GM21515 (cell line): ENCODE results near the gene CDK4.
A peak's percentile ranks its signal among the peaks of the same experiment; 100 is the strongest.

Experiments
- ATAC-seq: cut with Tn5 transposase; IDR thresholded peaks from one replicate; pipeline ENCODE4 v1.9.1; 2021; ENCODE audit not compliant: unreplicated experiment

CDK4 gene

DNA sequence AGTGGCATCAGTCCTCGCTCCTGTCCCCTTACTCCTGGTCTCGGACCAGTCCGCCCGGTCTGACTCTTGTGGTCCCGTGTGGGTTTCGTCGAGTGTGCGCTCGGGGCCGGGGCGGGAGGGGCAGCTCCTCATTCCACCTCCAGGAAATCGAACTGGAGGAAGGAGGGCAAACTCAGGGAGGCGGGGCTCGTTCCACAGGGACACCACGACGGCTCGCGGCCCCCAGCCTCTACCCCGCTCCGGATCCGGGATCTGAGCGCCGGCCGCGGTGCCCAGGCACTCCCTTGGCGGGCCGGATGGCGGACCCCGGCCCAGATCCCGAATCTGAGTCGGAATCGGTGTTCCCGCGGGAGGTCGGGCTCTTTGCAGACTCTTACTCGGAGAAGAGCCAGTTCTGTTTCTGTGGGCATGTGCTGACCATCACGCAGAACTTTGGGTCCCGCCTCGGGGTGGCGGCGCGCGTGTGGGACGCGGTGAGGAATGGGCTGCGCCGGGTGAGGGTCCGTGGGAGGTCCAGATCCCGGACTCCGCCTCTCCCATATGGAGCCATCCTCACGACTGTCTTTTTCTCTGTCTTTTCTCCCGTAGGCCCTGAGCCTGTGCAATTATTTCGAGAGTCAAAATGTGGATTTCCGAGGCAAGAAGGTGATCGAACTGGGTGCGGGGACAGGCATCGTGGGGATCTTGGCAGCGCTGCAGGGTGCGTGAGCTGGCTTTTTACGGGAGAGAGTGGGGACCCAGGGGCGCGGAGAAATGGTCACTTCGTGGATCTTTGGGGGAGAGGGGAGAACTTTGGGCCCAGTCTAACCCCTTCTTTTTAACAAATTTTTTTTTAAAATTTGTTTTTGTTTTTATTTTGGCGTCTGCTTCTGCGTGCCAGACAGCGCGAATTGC, 20.6 kb upstream of the CDK4 start, which contains the start of gene EEF1AKMT3:
EEF1AKMT3 (plus strand) TSS at position 186 of the 894 bp plus-strand sequence; CDS start at position 297, 111 bp downstream.
- peak; percentile 20 for ATAC-seq

DNA sequence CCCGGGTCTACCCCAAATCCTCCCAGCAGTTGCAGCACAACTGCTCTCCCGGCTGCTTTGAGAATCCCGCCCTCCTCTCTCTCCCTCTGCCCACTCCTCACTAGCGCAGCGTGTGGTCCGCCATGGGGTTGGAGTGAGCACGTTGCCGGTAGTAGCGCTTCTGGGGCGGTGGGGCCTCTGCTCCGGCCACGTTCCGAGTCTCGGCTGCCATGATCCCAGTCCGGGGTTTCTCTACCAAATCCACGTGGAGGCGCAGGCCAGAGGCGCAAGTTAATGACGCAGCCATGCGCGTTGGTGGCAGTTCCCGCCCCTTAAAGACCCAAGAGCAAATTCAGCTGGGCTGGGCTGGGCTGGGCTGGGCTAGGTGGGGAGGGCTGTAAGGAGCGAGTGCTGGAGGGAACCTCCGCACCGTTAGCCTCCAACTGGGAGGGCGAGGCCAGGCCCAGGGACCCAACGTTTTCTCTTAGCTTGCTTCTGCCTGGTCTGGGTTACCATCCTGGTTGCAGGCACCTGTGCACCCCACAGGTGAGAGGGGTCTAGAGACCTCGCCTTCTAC, 19.8 kb upstream of the CDK4 start, which contains the start of gene METTL1:
METTL1 (minus strand) TSS at position 233 of the 556 bp plus-strand sequence; CDS start at position 211, 22 bp downstream.
- peak; percentile 82 for ATAC-seq

DNA sequence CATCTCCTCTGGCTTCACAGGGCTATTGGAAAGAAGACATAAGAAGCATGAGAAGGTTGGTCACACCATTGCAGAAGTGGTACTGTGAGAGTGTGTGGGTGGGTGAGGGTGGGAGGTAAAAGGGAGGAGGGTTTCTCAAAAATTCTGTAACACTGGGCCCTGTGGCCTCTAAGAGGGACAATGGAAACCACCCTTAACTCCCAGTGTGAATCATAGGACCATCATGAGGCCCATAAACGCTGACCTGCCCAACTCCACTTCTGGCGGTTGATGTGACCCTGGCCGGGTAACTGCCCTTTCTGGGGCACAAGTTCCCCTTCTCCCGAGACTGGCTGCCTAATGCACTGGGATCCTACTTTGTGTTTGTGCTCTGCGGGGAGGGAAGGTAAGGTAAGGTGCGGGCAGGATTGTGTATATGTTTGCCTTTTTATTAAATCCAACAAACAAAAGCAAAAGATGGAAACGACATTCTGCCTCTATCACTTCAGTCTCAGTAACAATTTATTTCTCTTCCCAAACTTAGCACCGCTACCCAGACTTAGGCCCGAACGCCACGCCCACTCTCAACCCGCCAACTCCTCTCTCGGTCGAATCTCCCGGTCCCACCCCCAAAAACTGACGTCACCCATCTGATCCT, 19.2 kb upstream of the CDK4 start:
- peak; percentile 68 for ATAC-seq

DNA sequence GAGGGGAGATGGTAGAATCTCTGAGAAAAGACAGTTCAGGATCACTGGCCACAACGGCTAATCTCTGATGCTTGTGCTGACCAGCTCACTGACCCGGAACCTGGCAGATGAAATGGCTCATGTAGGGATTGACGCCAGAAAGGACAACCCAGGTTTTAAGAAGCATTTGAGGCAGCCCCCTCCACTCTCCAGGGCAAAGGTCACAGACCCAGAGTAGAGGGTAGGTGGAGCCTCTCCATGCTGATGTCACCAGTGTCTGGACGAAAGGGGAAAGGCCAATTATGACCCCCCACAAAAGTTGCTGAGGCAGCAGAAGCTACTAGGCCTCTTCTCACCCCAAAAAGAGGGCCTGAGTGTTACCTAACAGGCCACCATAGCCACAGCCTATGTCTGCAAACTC, 18.6 kb upstream of the CDK4 start:
- ATAC-seq = no peak

DNA sequence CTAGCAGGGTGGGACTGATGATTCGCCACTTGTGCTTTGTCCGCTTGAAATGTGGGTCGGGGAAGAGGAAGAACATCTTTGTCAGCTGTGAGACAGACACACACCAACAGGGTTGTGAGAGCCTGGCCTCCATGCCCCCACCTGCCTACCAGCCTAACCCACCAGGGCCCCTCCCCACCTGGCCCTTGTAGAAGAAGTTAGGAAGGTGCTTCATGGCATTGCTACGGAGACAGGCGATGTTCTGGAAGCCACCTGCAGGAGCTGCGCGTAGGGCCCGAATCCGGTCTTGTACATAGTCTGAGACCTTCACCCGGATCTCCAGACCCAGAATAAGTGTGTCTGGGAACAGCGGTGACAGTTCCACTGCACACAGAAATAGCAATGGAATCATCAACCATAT, 17.5 kb upstream of the CDK4 start:
- ATAC-seq = no peak

DNA sequence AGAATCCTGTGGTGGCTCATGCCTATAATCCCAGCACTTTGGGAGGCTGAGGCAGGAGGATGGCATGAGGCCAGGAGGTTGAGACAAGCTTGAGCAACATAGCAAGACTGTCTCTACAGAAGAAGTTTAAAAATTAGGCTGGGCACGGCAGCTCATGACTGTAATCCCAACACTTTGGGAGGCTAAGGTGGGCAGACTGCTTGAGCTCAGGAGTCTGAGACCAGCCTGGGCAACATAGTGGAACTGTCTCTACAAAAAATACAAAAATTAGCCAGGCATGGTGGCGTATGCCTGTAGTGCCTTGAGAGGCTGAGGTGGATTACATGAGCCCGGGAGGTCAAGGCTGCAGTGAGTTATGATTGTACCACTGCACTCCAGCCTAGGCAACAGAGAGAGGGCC, 15.8 kb upstream of the CDK4 start:
- no peak for ATAC-seq

DNA sequence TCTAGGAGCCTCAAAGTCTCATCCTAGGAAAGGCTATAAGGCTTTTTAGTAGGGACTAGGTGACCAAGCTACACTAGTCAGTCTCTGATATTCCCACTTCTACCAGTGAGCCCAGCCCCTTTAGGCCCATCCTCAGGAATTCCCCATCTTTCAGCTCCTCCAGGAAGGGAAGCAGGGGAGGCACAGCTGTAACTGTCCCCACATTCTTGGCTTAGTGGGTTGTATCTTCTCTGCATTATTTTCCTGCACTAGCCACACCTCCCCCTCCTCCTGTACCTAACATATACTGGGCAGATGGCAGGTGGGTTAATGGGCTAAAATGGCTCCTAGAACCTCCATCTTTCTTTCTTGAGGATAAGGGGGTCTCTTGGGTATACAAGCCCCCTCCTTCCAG, 15.2 kb upstream of the CDK4 start:
- ATAC-seq = no peak

DNA sequence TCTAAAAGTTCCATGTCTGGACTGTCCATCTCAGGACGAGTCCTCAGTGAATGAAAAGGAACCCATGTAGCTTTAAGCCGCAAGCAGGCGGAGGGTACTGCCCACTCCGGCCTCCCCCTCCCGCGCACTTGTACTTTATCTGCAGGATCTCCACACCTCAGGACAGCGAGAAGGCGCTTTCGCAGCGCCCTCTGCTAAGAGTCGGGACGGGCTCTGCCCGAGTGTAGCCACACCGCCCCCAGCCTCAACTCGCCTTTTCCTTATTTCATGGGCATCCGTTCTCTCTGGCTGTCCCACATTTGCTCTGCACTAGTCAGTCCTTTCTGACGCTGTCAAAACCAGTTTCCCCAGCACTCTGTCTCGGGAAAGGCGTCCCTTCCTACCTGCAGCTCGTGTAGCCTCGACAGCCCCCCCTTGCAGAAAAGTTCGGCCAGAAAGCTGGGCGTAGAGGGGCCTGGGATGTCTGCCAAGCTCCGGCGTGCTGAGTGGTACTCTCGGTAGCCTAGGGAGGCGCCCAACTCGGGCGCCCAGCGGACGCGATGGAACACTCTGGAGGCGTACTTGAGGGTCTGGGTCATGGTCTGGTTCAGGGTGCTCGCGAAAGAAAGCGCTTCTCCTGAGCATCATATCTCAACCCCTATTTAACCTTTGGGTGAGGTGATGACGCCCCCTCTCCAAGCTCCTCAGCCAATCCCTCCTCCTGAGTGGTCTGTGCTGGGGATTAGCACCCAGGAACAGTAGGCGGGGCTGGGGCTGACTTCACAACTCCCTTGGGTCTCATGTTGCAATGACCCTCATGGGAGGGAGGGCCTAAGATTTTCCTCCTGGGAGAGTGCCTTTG, 14.6 kb upstream of the CDK4 start, which contains the start of gene CYP27B1:
CYP27B1 (minus strand) TSS at position 615 of the 841 bp plus-strand sequence; CDS start at position 578, 37 bp downstream.
- no peak for ATAC-seq

DNA sequence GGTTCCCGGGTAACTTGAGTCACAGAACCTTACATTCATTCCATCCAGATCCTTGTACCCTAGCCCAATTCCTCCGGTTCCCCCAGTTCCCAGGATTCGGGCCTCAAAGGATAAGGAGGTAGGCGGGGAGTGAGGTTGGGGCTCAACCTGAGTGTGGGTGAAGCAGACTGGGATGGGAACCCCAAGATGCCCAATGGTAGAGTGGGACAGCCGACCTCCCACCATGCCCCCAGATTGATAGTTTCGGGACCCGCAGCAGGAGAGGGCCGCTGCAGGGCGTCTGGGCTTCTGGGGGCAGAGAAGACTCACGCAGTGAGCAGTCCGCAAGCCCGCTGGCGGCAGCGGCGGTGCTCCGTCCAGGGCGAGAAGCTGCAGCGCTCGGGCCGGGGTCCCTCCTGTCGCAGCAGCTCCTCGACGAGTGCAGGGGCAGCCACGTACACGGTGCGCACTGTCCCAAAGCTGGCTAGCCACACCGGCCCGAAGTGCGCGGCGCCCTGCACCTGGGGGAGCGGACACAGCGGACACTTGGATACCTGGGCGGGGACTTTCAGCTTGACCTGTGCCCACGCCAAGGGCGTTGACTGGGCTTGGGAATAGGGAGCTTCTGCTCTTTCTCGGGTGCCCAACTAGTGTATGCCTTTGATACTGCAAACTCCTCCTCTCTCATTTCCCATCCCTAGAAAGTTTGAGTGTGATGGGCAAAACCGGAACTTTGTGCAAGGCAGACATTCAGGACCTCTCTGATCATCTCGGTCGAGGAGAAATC, 13.8 kb upstream of the CDK4 start:
- ATAC-seq = no peak

DNA sequence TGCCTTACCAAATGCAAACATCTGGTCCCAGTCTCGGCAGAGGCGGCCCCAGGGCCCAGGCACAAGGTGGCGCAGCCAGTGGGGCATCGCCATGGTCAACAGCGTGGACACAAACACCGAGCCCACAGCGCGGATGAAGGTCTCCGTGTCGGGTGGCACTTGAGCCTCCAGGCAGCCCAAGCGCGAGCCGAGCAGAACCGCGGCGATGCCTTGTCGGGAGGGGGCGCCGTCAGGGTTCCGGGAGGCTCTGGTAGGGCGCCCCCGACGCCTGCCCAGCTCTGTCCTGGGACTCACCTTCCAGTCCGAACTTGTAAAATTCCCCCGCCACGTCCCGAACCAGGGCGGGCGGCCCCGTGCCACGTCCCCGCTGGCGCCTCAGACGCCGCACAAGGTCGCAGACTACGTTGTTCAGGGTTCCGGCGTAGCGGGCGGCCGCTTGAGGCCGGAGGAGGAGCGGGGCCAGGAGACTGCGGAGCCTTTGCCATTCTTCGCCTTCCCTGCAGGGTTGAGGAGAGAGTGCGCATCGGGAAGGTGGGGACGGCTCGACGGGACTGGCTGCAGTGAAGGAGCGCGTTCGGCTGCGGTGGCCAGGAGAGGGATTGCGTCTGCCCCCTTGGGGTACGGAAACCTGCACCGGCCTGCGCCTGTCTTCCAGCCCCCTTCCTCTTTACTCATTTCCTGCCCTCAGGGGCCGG, 13.0 kb upstream of the CDK4 start:
- ATAC-seq = peak; percentile 46

DNA sequence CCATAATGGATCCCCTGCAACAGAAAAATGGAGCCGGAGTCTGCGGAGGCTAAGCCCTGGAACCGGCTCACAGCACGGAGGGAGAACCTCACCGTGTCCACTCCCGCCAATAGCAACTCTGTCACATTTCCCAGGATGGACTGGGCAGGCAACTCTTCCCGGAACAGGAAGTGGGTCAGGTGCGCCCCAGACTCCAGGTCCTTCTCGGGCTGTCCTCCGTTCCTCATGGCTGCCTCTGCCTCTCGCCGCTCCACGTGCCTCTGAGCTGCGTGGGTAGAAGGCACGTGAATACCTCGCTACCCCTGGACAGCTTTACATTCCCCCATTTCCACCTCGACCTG, 12.5 kb upstream of the CDK4 start:
- ATAC-seq = no peak

DNA sequence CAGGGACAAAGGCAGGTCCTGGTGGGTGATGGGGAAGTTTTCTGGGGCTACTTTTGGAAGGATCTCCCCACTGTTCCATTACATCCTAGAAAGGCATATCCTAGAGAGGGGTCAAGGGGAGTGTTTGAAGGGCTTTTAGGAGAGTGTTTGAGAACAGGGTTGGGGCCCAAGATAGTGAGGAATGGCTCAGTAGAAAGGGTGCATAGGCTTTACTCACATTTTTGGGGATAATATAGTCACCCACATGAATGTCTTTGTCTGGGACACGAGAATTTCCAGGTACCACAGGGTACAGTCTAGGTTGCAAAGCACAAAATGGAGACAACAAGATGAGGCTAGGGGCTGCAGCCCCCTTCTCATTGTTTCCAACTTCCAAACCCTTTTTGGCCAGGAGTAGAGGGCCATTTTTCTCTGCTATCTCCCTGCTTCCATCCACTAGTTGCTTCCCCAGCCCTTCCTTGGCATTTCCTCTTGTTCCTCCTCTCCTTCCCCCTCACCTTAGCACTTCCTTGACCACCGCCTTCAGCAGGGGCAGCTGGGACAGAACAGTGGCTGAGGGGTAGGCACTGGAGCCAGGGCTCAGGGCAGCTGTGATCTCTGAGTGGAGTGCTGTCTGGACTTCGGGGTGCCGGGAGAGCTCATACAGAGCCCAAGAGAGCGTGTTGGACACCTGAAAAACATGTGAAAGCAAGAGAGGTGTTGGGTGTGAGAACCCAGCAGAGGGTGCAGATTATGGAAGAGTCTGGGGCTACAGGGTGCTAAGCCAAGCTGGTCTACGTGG, 12.0 kb upstream of the CDK4 start:
- ATAC-seq = no peak

DNA sequence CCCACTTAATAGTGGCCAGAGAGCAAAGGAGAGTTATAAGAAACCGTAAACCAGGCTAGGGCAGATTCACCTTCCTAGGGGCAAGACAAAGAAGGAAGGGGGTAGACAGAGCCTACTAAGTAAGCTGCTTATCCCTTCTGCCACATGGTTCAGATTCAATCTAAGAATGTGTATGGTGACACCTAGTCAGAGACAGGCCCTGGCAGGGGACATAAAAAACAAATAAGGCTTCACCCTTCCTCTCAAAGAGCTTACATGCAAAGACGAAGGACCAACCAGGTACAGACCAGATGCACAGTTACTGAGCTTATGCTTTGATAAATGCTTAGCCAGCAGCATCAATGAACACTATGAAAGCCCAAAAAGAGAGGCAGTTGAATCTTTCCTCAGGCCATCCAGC, 10.4 kb upstream of the CDK4 start:
- no peak for ATAC-seq

DNA sequence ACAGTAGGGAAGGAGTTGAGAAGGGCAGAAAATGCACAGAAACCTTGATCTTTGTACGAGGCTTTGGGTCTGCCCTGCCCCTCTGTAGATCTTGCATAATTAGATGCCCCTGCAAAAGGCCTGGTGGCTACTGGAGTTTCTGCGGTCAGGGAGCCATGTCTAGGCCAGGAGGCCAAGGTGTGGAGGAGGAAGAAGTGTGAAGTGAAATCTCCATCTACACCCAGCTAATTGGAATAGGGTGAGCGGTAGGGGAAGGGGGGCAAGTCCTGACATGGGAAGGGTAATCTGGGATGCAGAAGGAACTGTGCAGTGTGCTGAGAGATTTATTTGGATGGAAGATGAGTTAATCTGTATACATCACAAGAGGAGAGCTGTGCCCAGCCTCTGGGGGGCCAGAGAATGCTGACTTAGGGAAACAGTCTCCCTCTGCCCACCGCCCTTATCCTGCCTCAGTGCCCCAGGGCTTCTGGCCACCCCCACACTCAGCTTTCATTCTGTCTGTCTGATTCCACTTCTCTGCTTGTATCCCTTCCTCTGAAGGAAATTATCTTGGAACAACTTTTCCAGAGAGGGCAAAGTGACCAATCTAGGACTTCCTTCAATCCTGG, 9.4 kb upstream of the CDK4 start:
- no peak for ATAC-seq

DNA sequence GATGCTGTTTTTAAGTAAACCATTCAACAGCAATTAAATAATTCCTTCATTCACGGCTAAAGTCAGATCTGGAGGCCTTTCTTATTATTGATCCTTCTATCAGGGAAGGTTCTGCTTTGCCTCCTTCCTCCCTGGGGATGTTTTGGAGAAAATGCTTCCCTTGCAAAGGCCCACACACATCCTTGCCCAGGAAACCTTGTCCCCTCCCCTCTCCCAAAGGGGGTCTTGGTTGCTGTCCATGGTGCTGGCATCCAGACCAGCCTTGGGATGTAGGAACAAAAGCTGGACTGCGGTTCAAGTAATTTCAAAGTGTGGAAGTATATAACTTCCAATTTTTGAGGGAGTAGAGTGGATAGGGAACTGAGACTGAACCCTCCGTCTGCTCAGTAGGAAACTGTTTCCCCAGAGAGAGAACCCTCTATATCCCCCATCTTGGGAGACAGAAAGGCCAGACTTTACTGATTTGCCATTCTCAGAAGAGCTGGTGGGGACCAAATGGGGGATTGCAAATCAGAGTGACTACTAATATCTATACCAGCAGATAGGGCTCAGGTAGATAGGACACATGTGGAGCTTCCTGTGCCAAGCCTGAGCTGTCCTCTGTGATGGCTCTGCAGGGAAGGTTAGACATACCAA, 8.4 kb upstream of the CDK4 start:
- ATAC-seq = no peak

DNA sequence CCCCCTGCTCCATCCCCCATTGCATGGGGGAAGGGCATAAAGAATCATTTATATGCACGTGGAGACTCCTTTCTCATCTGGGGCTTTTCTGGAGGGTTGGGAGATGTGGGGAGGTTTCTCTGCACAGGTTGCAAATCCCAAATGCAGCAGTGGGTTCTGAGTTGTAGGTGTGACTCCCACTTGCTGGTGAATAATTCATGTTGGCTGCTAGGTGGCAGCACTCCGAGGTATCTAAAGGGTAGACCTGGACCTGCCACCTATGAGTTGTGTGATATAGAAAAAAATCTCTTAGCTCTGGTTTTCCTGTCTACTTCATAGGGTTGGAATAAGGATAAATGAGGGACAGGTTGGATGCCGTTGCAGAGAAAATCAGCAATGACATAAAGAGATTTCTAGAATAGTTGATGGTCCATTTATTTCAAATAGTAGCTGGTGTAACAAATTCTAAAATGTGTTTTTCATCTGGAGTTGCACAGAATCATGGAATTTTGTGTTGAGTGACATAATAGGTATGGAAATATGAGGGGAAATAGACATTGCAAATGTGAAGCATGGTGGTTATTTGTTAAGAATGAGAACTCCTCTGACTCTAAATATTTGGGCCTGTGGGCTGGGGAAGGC, 7.4 kb upstream of the CDK4 start:
- no peak for ATAC-seq

DNA sequence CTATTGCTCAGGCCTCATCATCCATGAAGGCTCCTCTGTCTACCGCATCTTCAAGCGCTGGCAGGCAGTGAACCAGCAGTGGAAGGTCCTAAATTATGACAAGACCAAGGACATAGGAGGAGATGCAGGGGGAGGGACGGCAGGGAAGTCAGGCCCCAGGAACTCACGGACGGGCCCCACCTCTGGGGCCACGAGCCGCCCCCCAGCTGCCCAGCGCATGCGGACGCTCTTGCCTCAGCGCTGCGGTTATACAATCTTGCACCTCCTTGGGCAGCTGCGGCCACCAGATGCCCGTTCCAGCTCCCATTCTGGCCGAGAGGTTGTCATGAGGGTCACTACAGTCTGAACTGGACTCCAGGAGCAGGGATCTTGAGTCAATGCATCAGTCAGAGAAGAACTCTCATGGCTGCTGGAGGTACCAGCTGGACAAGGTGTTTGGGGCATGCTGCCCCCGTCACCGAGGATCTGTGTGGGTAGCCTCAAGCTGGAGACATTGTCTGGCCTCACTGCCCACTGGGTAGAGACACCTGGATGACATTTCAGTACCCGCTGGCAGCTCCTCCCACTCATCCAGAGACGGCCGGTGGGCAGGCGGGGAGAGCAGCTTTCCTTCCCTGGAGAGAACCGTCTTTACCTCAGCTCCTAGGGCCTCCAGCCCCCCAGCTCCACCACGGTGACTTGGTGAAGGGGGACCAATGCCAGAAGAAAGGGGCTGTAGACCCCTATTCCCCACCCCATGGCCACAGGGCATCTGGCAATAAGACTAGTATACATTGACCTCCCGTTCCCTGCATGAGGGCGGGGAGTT, 6.6 kb upstream of the CDK4 start:
- ATAC-seq = no peak
